ENCODE results near the gene NUFIP1.
A peak's percentile ranks its signal among the peaks of the same experiment; 100 is the strongest.
"Not testable (repeated sequence)": the region's sequence is repeated elsewhere in the genome, so short reads cannot be mapped to it uniquely, and the experiment has no call there.

NUFIP1 gene

GRCh38 chr13:44989071-44989889, at the start of gene NUFIP1, which contains the start of gene GPALPP1:
Gene NUFIP1 (minus strand): TSS chr13:44989471. CDS start chr13:44989436, 35 bp downstream.
Gene GPALPP1 (plus strand): TSS chr13:44989538. CDS start chr13:44989655, 117 bp downstream.
- DNase-seq = peak; percentile 94

DNA sequence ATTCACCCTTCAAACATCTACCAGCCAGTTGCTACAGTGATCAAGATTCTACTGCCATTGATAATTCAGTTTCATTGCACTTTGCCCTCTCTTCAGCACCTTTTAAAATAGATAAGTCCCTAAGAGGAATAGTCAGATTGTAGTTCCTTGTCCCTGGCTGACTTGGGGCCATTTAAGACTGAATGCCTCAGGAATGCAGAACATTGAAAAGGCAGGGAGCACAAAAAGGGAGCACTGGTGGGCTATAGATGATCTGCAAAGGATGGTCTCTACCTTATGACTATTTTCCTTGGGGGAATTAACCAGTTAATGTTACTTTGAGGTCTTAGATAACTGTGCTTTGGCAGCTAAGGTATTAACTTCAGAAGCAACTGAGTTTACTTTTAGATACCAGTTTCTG, 46.9 kb upstream of the NUFIP1 start:
- no peak for DNase-seq

DNA sequence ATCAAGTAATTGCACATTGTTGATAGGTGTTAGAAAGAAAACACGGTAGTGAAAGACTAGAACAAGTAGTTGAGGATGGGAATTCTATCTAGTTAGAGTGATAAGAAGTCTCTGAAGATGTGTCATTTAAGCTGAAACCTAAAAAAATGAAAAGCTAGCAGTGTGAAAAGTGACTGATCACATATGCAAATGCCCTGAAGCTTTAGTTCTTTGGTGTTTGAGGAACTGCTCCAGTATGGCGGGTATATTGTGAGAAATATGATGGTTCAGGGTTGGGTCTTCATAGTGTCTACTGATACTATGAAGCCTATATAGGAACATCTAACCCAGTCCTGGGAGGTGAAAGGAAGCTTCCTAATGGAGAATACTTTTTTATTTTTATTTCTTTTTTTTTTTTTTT, 45.1 kb upstream of the NUFIP1 start:
- no peak for DNase-seq

- DNase-seq = no peak
These were observed 35.6 kb upstream of the NUFIP1 start for GRCh38 chr13:45024847-45025246.

DNA sequence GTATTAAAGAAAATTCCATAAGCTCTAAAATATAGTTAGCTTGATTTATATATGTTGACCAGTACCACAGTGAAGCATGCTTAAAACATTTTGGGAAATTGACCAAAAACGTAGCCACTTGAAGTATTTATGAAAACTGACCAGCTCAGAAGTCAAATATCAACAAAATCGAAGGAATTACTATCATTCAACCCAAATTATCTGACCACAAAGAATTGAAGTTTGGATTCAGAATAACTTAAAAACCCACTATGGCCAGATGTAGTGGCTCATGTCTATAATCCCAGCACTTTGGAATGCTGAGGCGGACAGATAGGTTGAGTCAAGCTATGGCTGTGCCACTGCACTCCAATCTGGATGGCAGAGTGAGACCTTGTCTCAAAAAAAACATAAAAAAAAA, 32.0 kb upstream of the NUFIP1 start:
- no peak for DNase-seq

GRCh38 chr13:45019981-45020380, 30.7 kb upstream of the NUFIP1 start:
- DNase-seq = not testable (repeated sequence)

DNA sequence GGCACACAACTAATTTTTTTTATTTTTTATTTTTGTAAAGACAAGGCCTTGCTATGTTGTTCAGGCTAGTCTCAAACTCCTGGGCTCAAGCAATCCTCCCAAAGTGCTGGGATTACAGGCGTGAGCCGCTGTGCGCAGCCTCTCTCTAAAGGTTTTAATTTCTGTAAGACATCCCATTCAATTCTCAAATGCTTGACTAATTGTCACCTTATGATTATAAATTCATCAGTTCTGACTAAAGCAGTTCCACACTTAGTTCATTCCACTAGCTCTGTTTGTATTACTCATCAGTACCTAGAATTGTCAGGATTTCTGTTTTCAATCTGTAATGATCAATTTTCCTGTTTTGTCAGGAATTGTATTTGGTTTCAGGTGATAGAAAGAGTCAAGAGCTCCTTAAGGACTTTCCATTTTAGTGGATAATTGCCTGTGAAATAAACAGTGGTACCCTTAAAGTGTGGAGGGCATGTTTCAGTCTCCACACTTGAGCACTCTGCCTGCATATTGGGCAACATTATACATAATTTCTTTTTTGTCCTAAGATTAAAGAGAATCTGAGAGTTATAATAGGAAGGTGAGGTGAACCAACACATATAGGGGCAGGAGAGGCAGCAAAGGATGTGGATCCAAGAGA, 27.6 kb upstream of the NUFIP1 start:
- no peak for DNase-seq

GRCh38 chr13:45015300-45015699, 26.0 kb upstream of the NUFIP1 start:
- DNase-seq = no peak

GRCh38 chr13:45011198-45011597, 21.9 kb upstream of the NUFIP1 start:
- no peak for DNase-seq

DNA sequence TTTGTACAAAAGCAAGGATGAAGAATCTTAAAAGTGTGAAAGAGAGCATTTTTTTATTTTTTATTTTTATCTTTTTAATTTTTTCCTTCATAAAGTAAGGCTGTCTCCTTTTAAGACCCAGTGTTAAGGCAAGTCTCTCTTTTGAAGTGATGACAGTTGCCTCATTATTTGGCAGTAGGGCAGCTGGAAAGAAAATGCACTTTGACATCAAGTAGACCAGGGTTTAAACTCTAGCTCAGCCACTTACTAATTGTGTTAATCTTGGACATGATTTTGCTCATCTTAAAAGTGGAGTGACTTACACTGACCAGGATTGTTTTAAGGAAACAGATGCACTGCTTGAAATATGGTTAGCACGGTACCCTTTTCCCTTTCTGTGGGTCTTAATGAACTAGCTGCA, 18.6 kb upstream of the NUFIP1 start:
- DNase-seq = no peak

- DNase-seq = no peak
These were observed 18.0 kb upstream of the NUFIP1 start for GRCh38 chr13:45007225-45007624.

DNA sequence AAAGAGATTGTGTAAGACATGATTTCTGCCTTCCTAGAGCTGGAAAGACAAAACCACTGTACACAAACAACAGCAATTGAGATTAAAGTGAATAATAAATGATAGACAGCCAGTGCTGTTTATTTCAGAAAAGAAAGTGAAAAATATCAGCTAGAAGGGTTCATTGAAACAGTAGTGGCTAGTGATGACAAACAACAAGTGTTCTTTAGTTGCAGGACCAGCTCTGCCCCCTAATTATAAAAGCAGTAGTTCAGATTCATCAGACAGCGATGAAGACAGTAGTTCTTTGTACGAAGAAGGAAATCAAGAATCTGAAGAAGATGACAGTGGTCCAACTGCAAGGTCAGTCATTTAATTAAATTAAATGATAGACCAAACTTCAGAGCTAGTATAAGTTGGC, 14.8 kb upstream of the NUFIP1 start:
- DNase-seq = no peak

DNA sequence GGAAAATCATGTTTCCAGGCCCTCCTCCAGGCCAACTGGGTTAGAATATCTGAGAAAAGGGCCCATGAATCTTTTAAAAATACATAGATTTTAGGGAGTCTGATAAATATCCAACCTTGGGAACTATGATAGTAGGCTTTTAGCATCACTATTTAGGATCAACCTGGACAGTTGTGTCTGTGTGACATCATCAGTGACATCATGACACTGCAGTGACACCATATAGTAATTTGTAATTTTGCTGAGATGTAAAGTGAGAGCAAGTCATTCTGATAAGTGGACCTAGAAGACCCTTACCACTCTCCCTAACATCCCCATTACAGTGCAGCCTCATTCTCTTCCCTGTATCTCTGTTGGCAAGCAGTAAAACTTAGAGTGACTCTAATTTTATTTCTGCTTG, 14.1 kb upstream of the NUFIP1 start:
- DNase-seq = no peak

DNA sequence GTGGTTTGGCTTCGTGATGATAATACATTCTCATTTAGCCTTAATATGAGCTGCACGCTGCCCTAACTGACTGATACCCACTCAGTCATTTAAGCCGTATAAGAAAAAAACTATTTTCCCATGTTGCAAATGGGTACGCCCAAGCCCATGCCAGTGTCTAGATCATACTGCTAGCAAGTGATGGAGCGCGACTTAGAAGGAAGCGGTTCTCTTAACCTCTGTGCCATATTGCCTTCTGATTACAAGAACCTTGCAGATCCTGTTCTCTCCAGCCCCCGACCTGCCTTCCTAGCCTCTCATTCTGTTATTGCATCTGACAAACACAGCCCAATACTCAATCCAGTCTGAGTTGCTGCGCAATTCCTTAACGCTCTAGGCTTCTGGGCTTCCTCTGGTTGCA, 670 bp upstream of the NUFIP1 start:
- peak; percentile 51 for DNase-seq

GRCh38 chr13:44978328-44978727, 10.9 kb downstream of the NUFIP1 start:
- DNase-seq = no peak

DNA sequence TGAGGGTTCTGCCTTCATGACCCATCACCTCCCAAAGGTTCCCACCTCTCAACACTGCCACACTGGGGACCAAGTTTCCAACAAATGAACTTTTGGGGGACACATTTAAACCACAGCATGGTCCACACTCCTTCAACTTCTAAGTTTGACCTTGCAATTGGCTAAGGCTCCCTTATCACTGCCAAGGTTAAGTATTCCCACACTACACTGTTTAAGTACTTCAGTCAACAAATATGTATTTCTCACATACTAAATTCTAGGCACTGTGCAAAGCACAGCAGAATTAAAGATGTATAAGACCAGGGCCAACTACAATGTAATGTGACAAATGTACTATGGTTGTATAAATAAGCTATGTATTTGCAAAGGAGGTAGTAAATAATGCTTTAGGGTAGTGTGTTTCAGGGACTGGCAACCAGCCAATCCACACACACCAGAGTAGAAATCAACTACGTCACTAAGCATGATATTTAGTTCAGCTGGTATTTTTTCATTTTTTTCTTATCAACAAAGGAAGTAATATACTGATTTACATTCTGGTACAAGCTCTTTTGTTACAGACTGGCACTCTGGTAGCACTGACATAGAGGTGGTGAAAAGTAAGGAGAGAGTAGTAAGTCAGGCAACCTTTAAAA, 12.2 kb downstream of the NUFIP1 start:
- DNase-seq = no peak

GRCh38 chr13:44976196-44976595, 13.1 kb downstream of the NUFIP1 start:
- DNase-seq = no peak

DNA sequence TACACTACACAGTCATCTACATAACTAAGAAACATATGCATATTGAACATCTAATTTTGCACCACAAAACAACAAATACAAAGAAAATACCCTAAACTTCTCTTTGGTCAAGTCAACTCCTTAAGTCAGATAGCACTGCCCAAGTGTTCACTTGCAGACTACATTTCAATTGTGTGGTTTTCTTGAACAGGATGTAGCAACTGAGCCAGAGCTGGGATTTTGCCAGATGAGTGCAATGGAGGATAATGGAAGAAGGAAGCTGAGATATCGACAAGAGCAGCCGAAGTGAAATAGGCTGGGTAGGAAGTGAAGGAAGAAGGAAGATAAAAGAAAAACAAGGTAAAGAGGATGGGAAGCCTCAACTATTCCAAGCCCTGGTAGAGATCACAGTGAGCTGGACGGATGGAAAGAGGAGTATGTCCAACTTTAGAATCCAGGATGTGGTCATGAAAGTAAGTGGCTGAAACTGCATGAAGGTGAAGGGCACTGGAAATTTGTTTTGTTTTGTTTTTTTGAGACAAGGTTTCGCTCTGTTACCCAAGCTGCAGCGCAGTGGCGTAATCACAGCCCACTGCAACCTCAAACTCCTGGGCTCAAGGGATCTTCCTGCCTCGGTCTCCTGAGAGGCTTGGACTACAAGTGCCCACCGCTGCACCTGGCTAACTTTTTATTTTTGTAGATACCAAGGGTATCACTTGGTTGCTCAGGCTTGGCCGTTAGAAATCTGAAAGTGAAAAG, 15.0 kb downstream of the NUFIP1 start:
- DNase-seq = peak; percentile 84

- DNase-seq = peak; percentile 58
These were observed 16.2 kb downstream of the NUFIP1 start for GRCh38 chr13:44972956-44973581.

DNA sequence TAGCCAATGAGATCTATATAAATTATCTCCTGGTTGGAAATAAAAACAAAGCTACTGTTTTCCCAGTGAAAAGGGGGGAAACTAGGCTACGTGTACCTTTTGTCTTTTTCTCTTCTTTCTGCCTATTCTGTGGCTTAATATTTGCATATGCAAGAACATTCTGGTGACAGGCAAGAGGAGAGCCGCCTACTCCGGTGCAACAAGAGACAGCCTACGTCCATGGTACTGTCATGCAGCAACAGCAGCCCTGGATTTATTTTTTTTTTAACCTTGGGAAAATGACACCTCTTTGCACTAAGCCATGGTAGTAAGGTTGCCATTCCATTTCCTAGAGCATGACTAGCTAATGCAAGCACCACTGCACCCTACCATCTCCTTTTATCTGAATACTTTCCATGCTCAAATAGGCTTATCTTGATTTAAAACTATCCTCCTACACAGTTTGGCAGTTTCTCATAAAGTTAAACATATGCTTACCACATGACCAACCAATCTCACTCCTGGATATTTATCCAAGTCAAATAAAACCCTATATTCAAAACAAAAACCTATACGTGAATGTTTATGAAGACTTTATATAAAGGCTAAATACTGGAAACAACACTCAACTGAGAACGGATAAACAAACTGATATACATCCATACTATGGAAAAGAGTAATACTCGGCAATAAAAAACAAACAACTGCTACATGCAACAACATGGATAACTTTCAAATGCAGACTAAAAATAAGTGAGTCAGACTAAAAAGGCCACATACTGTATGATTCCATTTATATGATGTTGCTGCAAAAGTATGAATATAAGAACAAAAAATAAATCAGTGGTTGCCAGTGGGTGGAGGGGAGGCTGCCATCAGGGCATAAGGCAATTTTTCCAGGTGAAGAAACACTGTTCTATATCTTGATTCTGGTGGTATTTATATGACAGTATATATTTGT, 17.3 kb downstream of the NUFIP1 start:
- no peak for DNase-seq

Measured in OCI-M1 (cell line).